Left renal cortex interstitium (tissue), 4 donors: ENCODE results near the gene WDHD1. TPM values are rescaled to one million over a fixed set of nuclear protein-coding genes. Genes with fewer than 3 reads are reported as not detected.
A peak's percentile ranks its signal among the peaks of the same experiment; 100 is the strongest.
"Not testable (repeated sequence)": the region's sequence is repeated elsewhere in the genome, so short reads cannot be mapped to it uniquely, and the experiment has no call there.

ENCODE experiments used
- DNase-seq, 4 donors: peaks; one replicate each; pipeline ENCODE4 v3.0.0-alpha.2; 2013; ENCODE audit warnings: low read depth in 4 of 4, low spot score in 2 of 4, missing footprints in 1 of 4
- polyA plus RNA-seq, 4 donors: library from polyadenylated mRNA; unstranded; fragments of 120-200 nt; gene quantifications; one replicate each; pipeline ENCODE4 v1.2.1, GENCODE V29; 2013; ENCODE audit not compliant: insufficient read length in 4 of 4

Gene WDHD1
- polyA plus RNA-seq, 4 donors: 15.3 to 19.8 (median 19.7) TPM

DNA sequence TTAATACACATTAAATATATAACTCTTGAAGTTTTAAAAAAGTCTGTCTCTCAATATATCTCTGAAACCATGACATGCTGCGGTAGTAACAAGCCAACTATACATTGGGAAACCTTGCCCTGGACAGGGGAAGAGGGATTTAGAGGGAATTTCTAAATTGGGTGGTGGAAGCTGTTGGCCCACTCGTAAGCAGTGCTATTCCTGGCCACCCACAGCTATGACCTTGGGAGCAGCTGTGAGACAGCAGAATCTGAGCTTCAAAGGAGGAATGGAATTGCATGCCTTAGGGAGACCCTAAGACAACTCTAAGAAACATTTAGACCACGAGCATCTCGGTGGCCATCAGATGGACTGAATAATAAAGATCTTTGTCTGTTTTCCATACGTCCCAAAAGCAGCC lies 108.5 kb downstream of the WDHD1 start:
- DNase-seq: no peak

DNA sequence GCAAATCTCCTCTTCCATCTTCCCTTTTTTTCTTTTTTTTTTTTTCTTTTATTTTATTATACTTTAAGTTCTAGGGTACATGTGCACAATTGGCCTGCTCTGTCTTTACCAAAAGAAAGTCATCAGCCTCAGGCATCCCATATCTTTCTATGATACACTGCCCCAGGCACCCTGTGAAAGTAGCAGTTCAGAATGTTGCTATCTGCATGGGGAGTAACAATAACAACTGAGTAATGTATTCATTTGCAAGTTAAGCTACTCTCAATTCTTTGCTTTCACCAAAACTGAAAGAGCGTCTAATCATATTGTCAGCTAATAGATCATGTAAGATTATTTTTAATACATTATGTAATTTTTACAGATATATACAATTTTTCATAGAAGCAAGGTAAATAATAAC lies 110.8 kb downstream of the WDHD1 start:
- DNase-seq: no peak

DNA sequence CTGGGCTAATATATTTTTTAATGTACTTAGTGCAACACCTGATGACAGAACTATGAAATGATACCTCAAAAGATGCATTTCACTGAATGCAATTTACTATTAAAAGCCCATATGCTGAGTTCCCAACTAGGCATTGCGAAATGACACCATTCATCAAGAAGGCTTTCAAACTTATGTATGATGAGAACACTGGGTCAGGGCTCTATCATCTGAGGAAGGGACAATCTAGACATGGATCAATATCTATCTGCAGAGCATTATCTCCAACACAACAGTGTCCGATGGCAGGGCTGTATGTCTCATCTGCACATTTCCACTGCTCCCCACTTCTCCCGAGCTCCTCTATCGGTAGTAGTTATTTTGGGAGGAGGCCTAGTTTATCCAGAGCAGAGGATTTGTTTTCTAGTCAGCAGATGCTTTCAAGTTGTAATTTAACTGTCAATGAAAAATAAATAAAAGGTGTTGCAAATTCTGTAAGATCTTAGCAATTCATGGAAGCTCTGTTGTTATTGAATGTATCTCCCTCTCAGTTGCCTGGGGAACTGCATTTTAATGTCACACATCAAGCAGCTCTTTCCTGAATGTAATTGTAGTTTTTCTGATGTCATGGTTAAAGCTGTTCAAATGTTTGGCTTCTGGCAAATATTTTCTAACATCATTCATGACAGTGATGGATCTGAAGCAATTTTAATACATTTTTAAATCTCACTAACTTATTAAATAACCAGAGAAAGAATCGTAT lies 116.9 kb downstream of the WDHD1 start:
- no peak for DNase-seq

DNA sequence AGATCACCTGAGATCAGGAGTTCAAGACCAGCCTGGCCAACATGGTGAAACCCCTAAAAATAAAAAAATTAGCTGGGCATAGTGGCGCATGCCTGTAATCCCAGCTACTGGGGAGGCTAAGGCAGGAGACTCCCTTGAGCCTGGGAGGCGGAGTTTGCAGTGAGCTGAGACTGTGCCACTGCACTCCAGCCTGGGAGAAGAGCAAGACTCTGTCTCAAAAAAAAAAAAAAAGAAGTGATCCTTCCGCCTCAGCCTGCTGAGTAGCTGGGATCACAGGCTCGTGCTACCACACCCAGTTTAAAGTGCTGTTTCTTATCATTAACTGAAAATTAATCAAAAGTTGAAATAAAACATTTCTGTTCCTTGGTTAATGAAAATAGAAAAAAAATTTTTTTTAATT lies 117.9 kb downstream of the WDHD1 start:
- not testable (repeated sequence) for DNase-seq

DNA sequence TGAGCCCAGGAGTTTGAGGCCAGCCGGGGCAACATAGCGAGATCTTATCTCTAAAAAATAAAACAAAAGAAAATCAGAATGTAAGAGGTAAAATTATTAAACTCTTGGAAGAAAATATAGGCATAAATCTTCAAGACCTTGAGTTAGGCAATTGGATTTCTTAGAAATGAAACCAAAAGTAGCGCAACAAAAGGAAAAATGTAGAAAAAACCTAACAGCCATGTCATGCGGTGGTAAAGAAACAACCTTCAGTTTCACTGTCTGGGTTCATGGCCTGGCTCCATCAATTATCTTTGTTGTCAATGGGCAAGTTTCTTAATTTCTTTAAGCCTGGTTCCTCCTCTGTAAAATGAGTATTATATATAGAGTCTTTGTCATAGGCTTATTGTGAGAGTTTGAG lies 118.7 kb downstream of the WDHD1 start:
- DNase-seq: no peak

DNA sequence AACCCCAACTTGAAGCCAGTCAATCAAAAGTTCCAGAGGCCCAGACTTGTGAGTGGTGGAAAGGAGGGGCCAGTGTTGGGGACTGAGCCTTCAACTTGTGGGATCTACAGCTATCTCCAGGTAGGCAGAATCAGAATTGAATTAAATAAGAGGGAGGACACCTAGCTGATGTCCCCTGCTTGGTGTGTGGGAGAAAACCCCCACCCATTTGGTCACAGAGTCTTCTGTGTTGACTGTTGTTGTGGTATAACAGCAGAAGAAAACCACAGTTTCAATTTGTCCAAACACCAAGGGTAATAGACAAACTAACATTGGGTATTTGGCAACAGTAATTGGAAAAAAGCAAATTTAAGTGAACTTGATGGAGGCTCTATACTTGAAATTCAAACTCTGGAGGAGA lies 120.8 kb downstream of the WDHD1 start:
- DNase-seq: no peak

DNA sequence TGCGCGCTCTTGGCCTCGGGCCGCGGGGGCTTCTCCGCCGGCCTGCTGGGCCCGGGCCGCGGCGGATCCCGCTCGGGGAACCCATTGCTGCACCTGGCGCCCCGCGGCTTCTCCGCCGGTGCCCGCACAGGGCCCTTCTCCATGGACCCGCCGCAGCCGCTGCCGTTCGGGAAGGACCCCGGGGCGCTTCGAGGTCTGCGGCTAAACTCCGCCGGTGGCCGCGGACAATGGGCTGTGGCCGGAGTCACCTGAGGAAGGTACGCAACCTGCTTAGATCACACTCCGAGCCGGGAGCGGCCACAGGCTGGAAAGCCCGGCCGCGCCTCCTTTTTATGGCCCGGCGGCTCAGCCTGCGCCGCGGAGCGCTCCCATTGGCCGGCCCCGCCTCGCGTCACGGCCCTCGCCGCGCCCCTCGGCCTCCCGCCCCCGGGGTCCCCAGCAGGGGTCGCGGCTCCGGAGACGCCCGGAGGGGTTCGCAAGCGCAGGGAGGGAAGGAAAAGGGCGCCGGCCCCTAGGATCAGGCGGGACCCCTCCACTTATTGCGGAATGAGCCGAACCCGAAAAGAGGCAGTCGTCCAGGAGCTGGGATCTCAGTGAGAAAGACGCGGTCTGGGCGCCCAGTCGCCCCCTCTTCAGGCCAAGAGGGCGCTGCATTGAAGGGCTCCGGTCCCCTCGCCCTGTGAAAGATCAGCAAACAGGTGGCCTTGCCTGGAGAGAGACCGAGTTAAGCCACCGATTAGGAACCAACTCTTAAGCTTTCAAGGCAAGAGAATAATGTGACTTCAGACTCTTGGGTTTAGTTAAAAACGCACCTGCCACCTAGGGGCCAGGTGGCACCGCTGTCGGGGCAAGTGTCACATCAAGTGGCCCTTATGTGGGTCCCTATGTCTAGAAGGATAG lies 124.1 kb downstream of the WDHD1 start, which contains the start of gene GCH1:
Gene GCH1, minus strand, starts transcription at position 306 of the 900 bp plus-strand sequence. Its CDS starts 163 bp downstream, at position 143.
- peak in 1 of 4 donors; percentile 56 for DNase-seq

DNA sequence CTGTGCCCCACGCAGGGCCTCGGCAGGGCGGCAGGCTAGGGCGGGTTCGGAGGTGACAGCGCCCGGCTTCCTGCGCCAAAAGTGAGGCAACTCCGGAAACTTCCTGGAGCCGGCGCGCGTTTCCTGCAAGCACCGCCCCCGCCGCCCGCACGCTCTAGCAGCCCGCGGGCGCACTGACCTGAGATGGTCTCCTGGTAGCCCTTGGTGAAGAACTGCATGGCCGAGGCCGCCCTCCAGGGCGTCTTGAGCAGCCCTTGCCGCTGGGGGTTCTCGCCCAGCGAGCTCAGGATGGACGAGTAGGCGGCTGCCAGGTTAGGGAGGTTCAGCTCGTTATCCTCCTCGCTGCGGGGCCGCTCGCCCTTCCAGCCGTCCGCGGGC lies 124.8 kb downstream of the WDHD1 start:
- DNase-seq: no peak

DNA sequence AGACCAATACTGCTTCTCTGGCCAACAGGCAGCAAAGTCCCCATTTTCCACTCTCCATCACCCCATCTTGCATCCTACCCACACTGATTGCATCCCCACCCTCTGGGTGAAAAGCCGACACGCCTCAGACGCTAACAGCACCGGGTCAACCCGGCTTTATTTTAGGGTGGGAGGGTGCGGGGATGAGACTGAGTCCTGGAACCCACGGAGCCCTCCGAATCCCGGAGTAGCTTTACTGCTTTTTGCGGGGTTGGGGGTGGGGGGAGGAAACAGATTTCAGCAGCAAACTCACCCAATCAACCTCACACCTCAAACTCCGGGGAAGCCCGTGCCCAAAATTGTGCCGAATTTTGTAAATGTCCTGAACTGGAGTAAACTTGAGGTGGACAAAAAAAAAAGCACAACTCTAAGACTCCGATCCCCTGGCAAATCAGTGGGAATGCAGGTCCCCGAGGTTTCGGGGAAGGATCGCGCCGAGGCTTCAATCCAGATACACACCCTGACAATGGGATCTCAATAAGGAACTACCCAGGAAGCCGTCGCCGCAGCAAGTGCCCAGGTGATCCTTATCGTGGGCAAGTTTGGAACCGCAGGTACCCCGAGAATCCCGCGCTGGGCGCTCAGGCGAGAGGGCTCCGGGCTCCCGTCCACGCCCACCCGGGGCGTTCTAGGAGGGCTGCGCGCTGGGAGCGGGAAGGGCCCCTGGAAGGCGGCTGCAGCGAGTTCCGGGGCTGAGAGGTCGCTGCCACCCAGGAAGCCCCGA lies 125.3 kb downstream of the WDHD1 start:
- no peak for DNase-seq

DNA sequence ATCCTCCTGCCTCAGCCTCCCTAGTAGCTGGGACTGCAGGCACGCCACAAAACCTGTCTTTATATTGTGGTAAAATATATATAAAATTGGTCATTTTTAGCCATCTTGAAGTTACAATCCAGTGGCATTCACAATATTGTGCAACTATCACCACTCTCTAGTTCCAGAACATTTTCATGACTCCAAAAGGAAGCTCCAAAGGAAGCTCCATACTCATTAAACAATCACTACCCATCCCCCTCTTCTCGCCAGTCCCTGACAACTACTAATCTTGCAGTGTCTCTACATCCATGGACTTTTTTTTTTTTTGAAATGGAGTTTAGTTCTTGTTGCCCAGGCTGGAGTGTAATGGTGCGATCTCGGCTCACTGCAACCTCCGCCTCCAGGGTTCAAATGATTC lies 127.3 kb downstream of the WDHD1 start:
- no peak for DNase-seq

DNA sequence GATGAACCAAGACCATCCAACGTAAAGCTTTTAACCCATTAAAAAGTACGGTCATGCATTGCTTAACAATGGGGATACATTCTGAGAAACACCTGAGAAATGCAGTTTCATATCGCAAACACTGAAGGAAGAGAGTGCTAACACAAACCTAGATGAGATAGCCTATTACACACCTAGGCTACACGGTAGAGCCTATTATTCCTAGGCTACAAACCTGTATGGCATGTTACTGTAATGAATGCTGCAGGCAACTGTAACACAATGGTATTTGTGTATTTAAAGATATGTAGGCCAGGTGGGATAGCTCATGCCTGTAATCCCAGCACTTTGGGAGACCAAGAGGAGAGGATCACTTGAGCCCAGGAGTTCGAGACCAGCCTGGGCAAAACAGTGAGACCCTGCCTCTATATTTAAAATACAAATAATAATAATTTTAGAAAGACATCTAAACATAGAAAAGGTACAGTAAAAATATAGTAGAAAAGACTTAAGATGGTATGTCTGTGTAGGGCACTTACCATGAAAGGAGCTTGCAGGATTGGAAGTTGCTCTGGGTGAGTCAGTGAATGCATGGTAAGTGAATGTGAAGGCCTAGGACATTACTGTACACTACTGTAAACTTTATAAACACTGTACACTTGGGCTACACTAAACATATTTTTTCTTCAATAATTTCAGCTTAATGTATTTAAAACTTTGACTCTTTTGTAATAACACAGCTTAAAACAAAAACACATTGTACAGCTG lies 128.9 kb downstream of the WDHD1 start:
- DNase-seq: not testable (repeated sequence)

DNA sequence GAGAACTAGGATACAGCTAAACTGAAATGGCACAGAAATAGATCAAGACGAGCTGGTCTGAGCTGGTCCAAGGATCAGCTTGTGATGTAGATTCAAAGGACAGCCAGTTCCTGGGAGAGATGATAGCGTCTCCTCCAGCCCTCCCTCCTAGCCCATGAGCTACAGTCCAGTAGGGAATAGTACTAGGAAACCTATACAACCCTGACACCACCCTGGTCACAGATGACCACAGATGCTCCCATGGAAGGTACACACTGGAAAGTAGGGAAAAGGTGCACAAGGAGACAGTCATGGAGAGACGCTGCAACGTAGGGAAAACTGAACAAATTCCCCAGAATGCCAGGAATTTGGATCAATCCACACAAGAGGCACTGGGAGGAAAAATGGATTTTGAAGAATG lies 131.2 kb downstream of the WDHD1 start:
- no peak for DNase-seq

DNA sequence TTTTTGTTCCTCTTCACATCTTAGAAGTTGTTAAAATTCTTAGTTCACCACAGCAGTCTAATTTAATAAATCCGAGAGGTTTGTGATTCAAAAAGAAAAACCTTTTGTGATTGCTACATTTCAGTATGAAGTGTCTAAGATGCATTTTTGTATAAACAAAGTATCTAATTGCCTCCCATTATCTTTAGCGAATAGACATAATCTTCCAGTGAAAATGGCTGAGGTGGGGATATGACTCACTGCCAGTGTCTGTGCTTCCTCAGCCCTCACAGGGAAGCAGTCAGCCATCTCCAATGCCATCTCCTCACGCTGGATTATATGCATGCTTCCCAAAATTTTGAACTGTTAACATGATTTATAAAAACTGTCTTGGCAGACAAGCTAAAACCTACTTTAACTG lies 131.9 kb downstream of the WDHD1 start:
- DNase-seq: no peak

DNA sequence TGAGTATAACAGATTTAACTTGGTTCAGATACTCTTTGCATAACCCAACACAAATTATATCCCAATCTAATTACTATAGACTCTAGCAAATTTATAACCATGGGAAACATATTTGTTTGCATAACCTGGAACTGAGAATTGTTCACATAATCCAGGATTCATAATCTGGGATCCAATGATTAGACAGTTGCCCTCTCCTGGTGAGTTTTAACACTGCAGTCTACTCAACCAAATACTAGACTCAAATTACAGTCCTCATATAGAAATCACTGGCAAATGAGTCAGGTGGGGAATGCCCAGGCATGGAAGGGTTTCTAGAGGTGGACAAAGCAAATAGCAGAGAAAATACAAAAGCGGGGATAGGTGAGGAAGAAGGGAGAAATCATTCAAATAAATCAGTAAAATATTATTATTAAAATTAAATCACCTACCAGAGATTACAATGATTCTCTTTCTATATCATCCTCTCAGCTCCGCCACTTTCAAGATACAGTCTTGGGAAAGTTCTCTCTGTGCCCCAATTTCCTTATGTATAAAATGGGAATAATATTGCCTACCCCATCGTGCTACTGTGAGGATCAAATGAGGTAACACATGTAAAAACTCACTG lies 133.6 kb downstream of the WDHD1 start:
- no peak for DNase-seq

DNA sequence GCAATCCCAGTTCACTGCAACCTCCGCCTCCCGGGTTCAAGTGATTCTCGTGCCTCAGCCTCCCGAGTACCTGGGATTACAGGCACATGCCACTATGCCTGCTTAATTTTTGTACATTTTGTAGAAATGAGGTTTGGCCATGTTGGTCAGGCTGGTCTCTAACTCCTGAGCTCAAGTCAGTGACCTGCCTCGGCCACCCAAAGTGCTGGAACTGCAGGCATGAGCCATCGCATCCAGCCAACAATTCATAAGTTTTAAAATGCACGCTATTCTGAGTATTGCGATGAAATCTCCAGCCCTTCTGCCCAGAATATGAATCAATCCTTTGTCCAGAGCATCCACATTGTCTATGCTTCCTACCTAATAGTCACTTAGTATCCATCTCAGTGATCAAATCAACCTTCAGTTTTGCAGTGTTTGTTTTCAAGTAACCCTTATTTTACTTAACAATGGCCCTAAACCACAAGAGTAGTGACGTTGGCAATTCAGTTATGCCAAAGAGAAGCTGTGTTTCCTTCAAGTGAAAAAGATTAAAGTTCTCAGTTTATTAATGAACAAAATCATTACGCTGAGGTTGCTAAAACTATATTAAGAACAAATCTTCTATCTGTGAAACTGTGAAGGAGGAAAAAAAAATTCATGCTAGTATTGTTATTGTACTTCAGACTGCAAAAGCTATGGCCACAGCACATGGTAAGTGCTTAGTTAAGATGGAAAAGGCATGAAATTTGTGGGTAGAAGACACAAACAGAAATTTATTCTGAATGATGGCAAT lies 135.2 kb downstream of the WDHD1 start:
- no peak for DNase-seq

DNA sequence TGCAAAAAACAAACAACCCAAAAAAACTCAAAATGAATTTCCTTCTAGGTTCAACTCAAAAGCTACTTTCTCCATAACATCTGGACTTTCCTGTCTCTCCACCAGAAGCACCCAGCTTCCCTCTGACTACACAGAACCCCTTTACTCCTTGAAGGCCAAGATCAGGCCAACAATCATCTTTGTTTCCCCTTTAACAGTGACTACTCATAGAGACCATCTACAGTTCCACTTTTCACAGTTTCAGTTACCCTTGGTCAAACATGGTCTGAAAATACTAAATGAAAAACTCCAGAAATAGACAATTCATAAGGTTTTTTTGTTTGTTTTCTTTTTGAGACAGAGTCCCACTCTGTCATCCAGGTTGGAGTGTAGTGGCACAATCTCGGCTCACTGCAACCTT lies 136.1 kb downstream of the WDHD1 start:
- no peak for DNase-seq

DNA sequence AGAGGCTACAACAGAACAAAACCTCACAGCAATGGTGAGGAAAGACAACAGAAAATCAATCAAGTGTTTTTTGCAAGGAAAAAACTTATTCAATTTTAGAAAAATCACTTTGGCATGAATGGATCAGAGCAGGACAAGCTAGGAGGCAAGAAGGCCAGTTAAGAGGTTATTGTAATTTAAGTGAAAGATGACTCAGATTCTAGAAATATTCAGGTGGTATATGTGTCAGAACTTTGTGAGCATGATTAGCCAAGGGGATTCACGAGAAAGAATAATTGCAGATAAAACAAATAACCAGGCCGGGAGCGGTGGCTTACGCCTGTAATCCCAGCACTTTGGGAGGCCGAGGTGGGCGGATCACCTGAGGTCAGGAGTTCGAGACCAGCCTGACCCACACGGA lies 137.0 kb downstream of the WDHD1 start:
- no peak for DNase-seq
